Heart right ventricle (tissue), 16 donors: ENCODE results near the gene RIPOR2. TPM values are rescaled to one million over a fixed set of nuclear protein-coding genes. Genes with fewer than 3 reads are reported as not detected.

Source experiments
- ATAC-seq, 8 donors: fragments of 200-7000 bp; cut with Tn5 transposase; one replicate each; pipeline ENCODE4 v1.9.1; 2020; ENCODE audit warnings: mild to moderate bottlenecking in 8 of 8, moderate library complexity in 8 of 8, moderate number of reproducible peaks in 1 of 8
- DNase-seq, 2 donors: peaks; one replicate each; pipeline ENCODE4 v3.0.0-alpha.2; 2020
- H3K27ac ChIP-seq, 10 donors: fragments of 200-600 bp; sonication (generic) in 2 of 10; one replicate each; pipeline versions ENCODE4 v1.5.0 to v1.8.0; 2020 to 2022; ENCODE audit warnings: mild to moderate bottlenecking in 3 of 10
- H3K27me3 ChIP-seq, 7 donors: fragments of 200-600 bp; one replicate each; pipeline ENCODE4 v1.8.0; 2021 to 2022; ENCODE audit warnings: mild to moderate bottlenecking in 2 of 7
- H3K36me3 ChIP-seq, 9 donors: fragments of 200-600 bp; sonication (generic) in 1 of 9; one replicate each; pipeline versions ENCODE4 v1.5.0 to v1.8.0; 2020 to 2022; ENCODE audit warnings: mild to moderate bottlenecking in 2 of 9
- H3K4me1 ChIP-seq, 9 donors: fragments of 200-600 bp; sonication (generic) in 1 of 9; one replicate each; pipeline versions ENCODE4 v1.5.0 to v1.8.0; 2020 to 2022; ENCODE audit warnings: mild to moderate bottlenecking in 4 of 9
- H3K4me3 ChIP-seq, 10 donors: fragments of 200-600 bp; sonication (generic) in 2 of 10; one replicate each; pipeline versions ENCODE4 v1.5.0 to v1.8.0; 2020 to 2022; ENCODE audit warnings: mild to moderate bottlenecking in 7 of 10, moderate library complexity in 2 of 10
- H3K9me3 ChIP-seq, 11 donors: fragments of 200-600 bp in 10 of 11; sonication (generic) in 2 of 11; one replicate each; pipeline versions ENCODE4 v1.5.0 to v1.8.0; 2013 to 2022; ENCODE audit warnings: mild to moderate bottlenecking in 2 of 11, control low read depth in 1 of 11, moderate library complexity in 1 of 11
- CTCF ChIP-seq, 9 donors: fragments of 200-600 bp; sonication (generic) in 2 of 9; IDR thresholded peaks; one replicate each; pipeline versions ENCODE4 v1.5.0 to v1.8.0; 2021 to 2022; ENCODE audit warnings: antibody characterized with exemption in 9 of 9, mild to moderate bottlenecking in 5 of 9, moderate library complexity in 1 of 9
- WGBS, 2 donors: extraction: QIAGEN DNeasy Blood & Tissue Kit; methylation state at CpG; one replicate each; pipeline ENCODE4 v1.1.7; 2013; ENCODE audit warnings: inconsistent platforms in 1 of 2; 5-methylcytosine and 5-hydroxymethylcytosine counted together
- intact Hi-C, 10 donors: fragments of 100-400 bp; cut with DNase I; formaldehyde crosslinking; loops; one replicate each; pipeline versions ENCODE4 v1.11.1 to v1.14.2; 2022
- polyA plus RNA-seq, 2 donors: library from polyadenylated mRNA; stranded (reverse); fragments of 200-250 nt; gene quantifications; one replicate each; pipeline ENCODE4 v1.2.3, GENCODE V29; 2013
- total RNA-seq, 10 donors: library from RNA; stranded (reverse); fragmentation: NEBNext Ultra II Directional in 3 of 10; extraction: Animal tissue kit (Norgen Biotek cat#: 25700) in 3 of 10; gene quantifications; one replicate each; pipeline versions ENCODE4 v1.2.1 to v1.2.4, GENCODE V29; 2021 to 2023
- donor health status: Arrhythmogenic right ventricular cardiomyopathy.
- donor health status: ischemic (EF 13 %, LVEDD 7.1; RV severe dilation, severe dysfunction).
- donor health status: healthy with polysubstance abuse.
- donor health status: DM: no; HTN: yes; CAD: no.
- donor health status: DM: no; HTN: no; CAD: no.
- donor health status: ischemic (EF 25% LVEDD 6.9; RV normal size, moderate dysfunction).
- donor health status: ischemic (EF 25% LVEDD 5.7; RV mildly dilated, moderate dysfunction).
- donor health status: healthy.
- donor health status: DM: yes; HTN: yes; CAD: no.
- donor health status: Ischemic cardiomyopathy.
- donor health status: ischemic (EF 35%, LVEDD 5.7; RV mildly dilated, moderate dysfunction).
- donor health status: nonischemic (EF 11% LVEDD 7.7; RV severe dilation, severe dysfunction).
- donor health status: DM: yes; HTN: yes; CAD: no.
- donor health status: PGD.
- donor health status: ischemic (EF 29% LVEDD 5.4; RV normal size, mild dysfunction).
- donor health status: nonischemic (EF 23%, LVEDD 6.1; RV moderate dilation, normal function).

RIPOR2 gene
- total and polyA plus RNA-seq, 12 donors = 1.2 to 14.5 (median 3.6) TPM

- intact Hi-C loops = no loop called here
- H3K27ac ChIP-seq = no peak overlapping the region
- no peaks in the 10 kb centered on the region for H3K27me3 ChIP-seq
- TF ChIP-seq CTCF (IDR thresholded peaks at IDR 0.05) = no peak
- H3K4me3 ChIP-seq = no peak overlapping the region
- no peaks in the 10 kb centered on the region for H3K9me3 ChIP-seq
- peaks cover 0 to 12% (median 0%) of the 10 kb centered on the region in 9 donors for H3K4me1 ChIP-seq
- H3K36me3 ChIP-seq = no peaks in the 10 kb centered on the region
- no peak for ATAC-seq
- 69 to 80% methylated on average over 3 of the region's 3 CpGs for WGBS, 2 donors
- no peak for DNase-seq
Measured at GRCh38 chr6:24972311-24972958, 36.7 kb upstream of the RIPOR2 start.

GRCh38 chr6:24971067-24971466 lies 35.3 kb upstream of the RIPOR2 start:
- TF ChIP-seq CTCF (IDR thresholded peaks at IDR 0.05) = no peak
- H3K4me3 ChIP-seq = no peak overlapping the region
- no peak for ATAC-seq
- H3K27ac ChIP-seq = no peak overlapping the region
- no peaks in the 10 kb centered on the region for H3K36me3 ChIP-seq
- intact Hi-C loops = no loop called here
- H3K9me3 ChIP-seq = no peaks in the 10 kb centered on the region
- no peak for DNase-seq
- peaks cover 0 to 12% (median 0%) of the 10 kb centered on the region in 9 donors for H3K4me1 ChIP-seq
- 93 to 94% methylated on average over 2 of the region's 2 CpGs for WGBS, 2 donors
- H3K27me3 ChIP-seq = no peaks in the 10 kb centered on the region

- no peak overlapping the region for H3K27ac ChIP-seq
- ATAC-seq (no peak), DNase-seq (no peak)
- H3K9me3 ChIP-seq = no peaks in the 10 kb centered on the region
- no peak overlapping the region for H3K4me3 ChIP-seq
- intact Hi-C loops = no loop called here
- H3K36me3 ChIP-seq = no peaks in the 10 kb centered on the region
- WGBS, 2 donors = 64 to 73% methylated on average over 2 of the region's 2 CpGs
- peaks cover 0 to 5% (median 0%) of the 10 kb centered on the region in 9 donors for H3K4me1 ChIP-seq
- no peaks in the 10 kb centered on the region for H3K27me3 ChIP-seq
- no peak for TF ChIP-seq CTCF (IDR thresholded peaks at IDR 0.05)
Measured at GRCh38 chr6:24969343-24969860, 33.6 kb upstream of the RIPOR2 start.

- no peak for TF ChIP-seq CTCF (IDR thresholded peaks at IDR 0.05)
- DNase-seq = no peak
Measured at GRCh38 chr6:24968783-24969182, 33.0 kb upstream of the RIPOR2 start.

More at GRCh38 chr6:24968783-24969182, 33.0 kb upstream of the RIPOR2 start:
- Histone ChIP-seq H3K9me3 (no peaks in the 10 kb centered on the region), H3K36me3 (no peaks in the 10 kb centered on the region), H3K27me3 (no peaks in the 10 kb centered on the region), H3K27ac (no peak overlapping the region), H3K4me1 (peaks cover 0 to under 1% (median 0%) of the 10 kb centered on the region in 9 donors), H3K4me3 (no peak overlapping the region)
- 88 to 90% methylated on average over 5 of the region's 5 CpGs for WGBS, 2 donors
- ATAC-seq = no peak
- intact Hi-C loops = no loop called here
